Peyer's patch (tissue), 4 donors: ENCODE measurements around the gene CCDC78. TPM values are rescaled to one million over a fixed set of nuclear protein-coding genes. Genes with fewer than 3 reads are reported as not detected.

ENCODE experiments used
- DNase-seq, 3 donors: peaks; one replicate each; pipeline ENCODE4 v3.0.0-alpha.2; 2017 to 2019
- H3K27ac ChIP-seq, 4 donors: fragments of 200-600 bp; sonication (generic); one replicate each; pipeline ENCODE4 v1.5.1; 2016 to 2019
- H3K27me3 ChIP-seq, 2 donors: fragments of 200-600 bp; sonication (generic); one replicate each; pipeline ENCODE4 v1.5.1; 2019
- H3K36me3 ChIP-seq, 3 donors: fragments of 200-600 bp; sonication (generic); one replicate each; pipeline ENCODE4 v1.5.1; 2016 to 2019
- H3K4me1 ChIP-seq, 4 donors: fragments of 200-600 bp; sonication (generic); one replicate each; pipeline ENCODE4 v1.5.1; 2016 to 2019
- H3K4me3 ChIP-seq, 4 donors: fragments of 200-600 bp; sonication (generic); 1 replicate in 3 of 4; 2 replicates in 1 of 4; pipeline ENCODE4 v1.5.1; 2016 to 2019; ENCODE audit warnings: mild to moderate bottlenecking in 1 of 4
- H3K9me3 ChIP-seq, 4 donors: fragments of 200-600 bp; sonication (generic); one replicate each; pipeline ENCODE4 v1.5.1; 2016 to 2019; ENCODE audit warnings: mild to moderate bottlenecking in 1 of 4
- POLR2A ChIP-seq, 2 donors: fragments of 450-650 bp; IDR thresholded peaks; one replicate each; pipeline ENCODE4 v1.5.1; 2017; ENCODE audit warnings: antibody characterized with exemption in 2 of 2, mild to moderate bottlenecking in 2 of 2, moderate library complexity in 2 of 2
- total RNA-seq, 4 donors: library from RNA; depleted of rRNA; stranded (reverse); fragments of >200 nt; gene quantifications; one replicate each; pipeline ENCODE4 v1.1.0, GENCODE V29; 2016
- TF ChIP-seq, protein P1 (sequence below), 6 experiments: fragments of 450-650 bp in 4 of 6; fragments of 200-600 bp in 2 of 6; sonication (generic) in 1 of 6; IDR thresholded peaks; one replicate each; pipeline ENCODE4 v1.5.1; 2017 to 2019; ENCODE audit warnings: antibody characterized with exemption in 6 of 6, mild to moderate bottlenecking in 3 of 6, moderate library complexity in 1 of 6

Gene CCDC78
- total RNA-seq, 4 donors from 2014 or later = 2.1 to 13.2 (median 6.3) TPM

DNA sequence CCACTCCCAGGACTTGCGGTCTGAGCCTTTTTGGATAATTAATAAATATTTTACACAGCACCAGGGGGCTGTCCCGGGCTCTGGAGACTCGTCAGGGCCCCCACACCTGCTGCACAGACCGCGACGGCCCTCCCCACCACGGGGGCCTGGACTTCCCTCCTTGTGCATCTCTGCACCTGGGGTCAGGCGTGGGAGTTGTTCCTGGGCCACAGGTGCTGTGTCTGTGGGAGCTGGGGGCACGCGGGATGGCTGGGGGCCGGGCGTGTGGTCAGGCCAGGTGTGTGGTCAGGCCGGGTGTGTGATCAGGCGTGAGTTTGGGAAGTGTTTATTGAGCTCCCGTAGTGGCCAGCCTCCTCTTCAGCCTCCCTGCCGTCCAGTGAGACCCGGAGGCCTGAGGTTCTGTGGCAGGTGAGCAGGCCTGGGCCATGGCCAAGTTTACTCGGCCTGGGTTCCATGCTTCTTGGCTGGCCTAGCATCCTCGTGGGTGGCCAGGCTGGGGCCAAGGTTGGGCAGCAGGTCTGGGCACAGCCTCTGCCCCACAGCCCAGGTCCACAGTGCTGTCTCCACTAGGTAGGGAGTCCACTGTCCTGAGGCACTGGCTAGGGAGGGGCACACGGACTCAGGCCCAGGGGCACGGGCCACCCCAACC is 47.9 kb downstream of the CCDC78 start:
- no peak for TF ChIP-seq POLR2A (IDR thresholded peaks at IDR 0.05)
- TF ChIP-seq, protein P1, sequence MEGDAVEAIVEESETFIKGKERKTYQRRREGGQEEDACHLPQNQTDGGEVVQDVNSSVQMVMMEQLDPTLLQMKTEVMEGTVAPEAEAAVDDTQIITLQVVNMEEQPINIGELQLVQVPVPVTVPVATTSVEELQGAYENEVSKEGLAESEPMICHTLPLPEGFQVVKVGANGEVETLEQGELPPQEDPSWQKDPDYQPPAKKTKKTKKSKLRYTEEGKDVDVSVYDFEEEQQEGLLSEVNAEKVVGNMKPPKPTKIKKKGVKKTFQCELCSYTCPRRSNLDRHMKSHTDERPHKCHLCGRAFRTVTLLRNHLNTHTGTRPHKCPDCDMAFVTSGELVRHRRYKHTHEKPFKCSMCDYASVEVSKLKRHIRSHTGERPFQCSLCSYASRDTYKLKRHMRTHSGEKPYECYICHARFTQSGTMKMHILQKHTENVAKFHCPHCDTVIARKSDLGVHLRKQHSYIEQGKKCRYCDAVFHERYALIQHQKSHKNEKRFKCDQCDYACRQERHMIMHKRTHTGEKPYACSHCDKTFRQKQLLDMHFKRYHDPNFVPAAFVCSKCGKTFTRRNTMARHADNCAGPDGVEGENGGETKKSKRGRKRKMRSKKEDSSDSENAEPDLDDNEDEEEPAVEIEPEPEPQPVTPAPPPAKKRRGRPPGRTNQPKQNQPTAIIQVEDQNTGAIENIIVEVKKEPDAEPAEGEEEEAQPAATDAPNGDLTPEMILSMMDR (IDR thresholded peaks at IDR 0.05) = no peak
- DNase-seq = peak in 2 of 3 donors; percentile 69 to 72

DNA sequence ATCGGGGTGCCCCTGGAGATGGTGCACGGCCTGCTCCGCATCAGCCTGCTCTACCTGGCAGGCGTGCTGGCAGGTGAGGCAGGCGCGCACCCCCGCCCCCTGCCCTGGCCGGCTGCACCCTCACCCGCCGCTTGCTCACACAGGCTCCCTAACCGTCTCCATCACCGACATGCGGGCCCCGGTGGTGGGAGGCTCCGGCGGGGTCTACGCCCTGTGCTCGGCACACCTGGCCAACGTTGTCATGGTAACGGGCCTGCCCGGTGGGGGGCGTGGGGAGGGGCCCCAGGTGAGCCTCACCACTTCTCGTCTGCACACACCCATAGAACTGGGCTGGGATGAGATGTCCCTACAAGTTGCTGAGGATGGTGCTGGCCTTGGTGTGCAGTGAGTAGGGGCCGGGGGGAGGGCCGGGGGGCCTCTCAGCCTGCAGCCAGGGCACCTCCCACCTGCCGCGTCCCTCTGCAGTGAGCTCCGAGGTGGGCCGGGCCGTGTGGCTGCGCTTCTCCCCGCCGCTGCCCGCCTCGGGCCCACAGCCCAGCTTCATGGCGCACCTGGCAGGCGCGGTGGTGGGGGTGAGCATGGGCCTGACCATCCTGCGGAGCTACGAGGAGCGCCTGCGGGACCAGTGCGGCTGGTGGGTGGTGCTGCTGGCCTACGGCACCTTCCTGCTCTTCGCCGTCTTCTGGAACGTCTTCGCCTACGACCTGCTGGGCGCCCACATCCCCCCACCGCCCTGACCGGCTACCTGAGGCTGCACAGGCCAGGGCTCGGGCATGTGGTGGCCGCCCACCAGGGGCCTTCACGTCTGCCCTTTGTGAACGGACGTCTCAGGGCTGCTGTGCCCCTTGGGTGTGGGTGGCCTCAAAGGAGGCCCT is 48.7 kb downstream of the CCDC78 start:
- Histone ChIP-seq H3K9me3 (no peaks in the 10 kb centered on the region), H3K27me3 (no peaks in the 10 kb centered on the region), H3K4me1 (peaks cover 13 to 53% (median 34%) of the 10 kb centered on the region in 4 donors), H3K4me3 (peak overlapping the region in 1 of 4 donors; percentile 4), H3K27ac (peak overlapping the region; percentile 27 to 93 (median 44)), H3K36me3 (peaks cover 0 to 30% (median 0%) of the 10 kb centered on the region in 3 donors)
- TF ChIP-seq POLR2A (IDR thresholded peaks at IDR 0.05) = no peak
- TF ChIP-seq, protein P1 (IDR thresholded peaks at IDR 0.05) = no peak
- no peak for DNase-seq

More for the DNA sequence above, 47.9 kb downstream of the CCDC78 start:
- Histone ChIP-seq H3K9me3 (no peaks in the 10 kb centered on the region), H3K36me3 (peaks cover 0 to 30% (median 0%) of the 10 kb centered on the region in 3 donors), H3K4me3 (no peak overlapping the region), H3K27ac (peak overlapping the region in 3 of 4 donors; percentile 27 to 97 (median 93)), H3K4me1 (peaks cover 13 to 61% (median 38%) of the 10 kb centered on the region in 4 donors), H3K27me3 (no peaks in the 10 kb centered on the region)

DNA sequence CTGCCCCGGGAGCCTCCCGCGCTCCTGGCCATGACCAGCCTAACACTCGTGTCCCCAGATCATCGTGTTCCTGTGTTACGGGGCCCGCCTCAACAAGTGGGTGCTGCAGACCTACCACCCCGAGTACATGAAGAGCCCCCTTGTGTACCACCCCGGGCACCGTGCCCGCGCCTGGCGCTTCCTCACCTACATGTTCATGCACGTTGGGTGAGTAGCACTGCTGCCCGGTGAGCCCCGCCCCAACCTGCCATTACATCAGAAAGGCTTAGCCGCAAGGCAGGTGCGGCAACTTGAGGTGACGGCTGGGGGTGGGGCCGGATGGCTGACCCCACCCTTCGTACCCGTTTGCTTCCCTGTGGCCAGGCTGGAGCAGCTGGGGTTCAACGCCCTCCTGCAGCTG is 49.3 kb downstream of the CCDC78 start:
- Histone ChIP-seq H3K27ac (peak overlapping the region in 3 of 4 donors; percentile 40 to 93 (median 57)), H3K4me3 (peak overlapping the region in 2 of 4 donors; percentile 4 to 50), H3K27me3 (no peaks in the 10 kb centered on the region), H3K36me3 (peaks cover 0 to 30% (median 0%) of the 10 kb centered on the region in 3 donors), H3K4me1 (peaks cover 13 to 47% (median 34%) of the 10 kb centered on the region in 4 donors), H3K9me3 (no peaks in the 10 kb centered on the region)
- peak in 1 of 2 donors; percentile 59 for TF ChIP-seq POLR2A (IDR thresholded peaks at IDR 0.05)
- TF ChIP-seq, protein P1 (IDR thresholded peaks at IDR 0.05) = no peak
- DNase-seq = peak; percentile 65 to 94 (median 94)

DNA sequence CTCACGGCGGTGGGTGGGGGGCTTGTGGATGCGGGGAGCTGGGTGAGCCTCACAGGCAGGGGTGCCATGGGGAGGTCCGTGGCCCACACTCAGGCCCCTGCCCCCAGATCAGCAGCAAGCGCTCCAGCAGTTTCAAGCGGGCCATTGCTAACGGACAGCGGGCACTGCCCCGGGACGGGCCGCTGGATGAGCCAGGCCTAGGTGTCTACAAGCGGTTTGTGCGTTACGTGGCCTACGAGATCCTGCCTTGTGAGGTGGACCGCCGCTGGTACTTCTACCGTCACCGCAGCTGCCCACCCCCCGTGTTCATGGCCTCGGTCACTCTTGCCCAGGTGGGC is 49.7 kb downstream of the CCDC78 start:
- Histone ChIP-seq H3K4me3 (peak overlapping the region in 2 of 4 donors; percentile 50 to 64), H3K4me1 (peaks cover 13 to 44% (median 31%) of the 10 kb centered on the region in 4 donors), H3K27me3 (no peaks in the 10 kb centered on the region), H3K27ac (peak overlapping the region in 1 of 4 donors; percentile 57), H3K9me3 (no peaks in the 10 kb centered on the region), H3K36me3 (peaks cover 0 to 30% (median 0%) of the 10 kb centered on the region in 3 donors)
- TF ChIP-seq, protein P1 (IDR thresholded peaks at IDR 0.05) = no peak
- TF ChIP-seq POLR2A (IDR thresholded peaks at IDR 0.05) = no peak
- no peak for DNase-seq

DNA sequence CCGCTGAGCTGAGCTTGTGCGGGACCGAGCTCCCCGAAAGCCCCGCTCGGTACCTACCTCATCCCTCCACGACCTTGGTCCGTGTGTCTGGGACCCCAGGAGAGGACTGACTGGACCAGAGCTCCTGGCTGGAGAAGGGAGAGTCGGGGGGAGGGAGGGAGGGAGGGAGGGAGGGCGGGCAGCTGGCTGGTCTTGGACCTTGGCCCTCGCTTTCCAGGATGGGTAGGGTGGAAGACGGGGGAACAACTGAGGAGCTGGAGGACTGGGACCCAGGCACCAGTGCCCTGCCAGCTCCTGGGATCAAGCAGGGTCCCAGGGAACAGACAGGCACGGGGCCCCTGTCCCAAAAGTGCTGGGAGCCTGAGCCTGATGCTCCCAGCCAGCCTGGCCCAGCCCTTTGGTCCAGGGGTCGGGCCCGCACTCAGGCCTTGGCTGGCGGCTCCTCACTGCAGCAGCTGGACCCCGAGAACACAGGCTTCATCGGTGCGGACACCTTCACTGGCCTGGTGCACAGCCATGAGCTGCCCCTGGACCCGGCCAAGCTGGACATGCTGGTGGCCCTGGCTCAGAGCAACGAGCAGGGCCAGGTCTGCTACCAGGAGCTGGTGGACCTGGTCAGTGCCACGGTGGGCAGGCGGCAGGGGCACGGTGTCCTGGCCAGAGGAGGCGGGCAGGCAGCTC is 50.2 kb downstream of the CCDC78 start:
- no peak for TF ChIP-seq POLR2A (IDR thresholded peaks at IDR 0.05)
- TF ChIP-seq, protein P1 (IDR thresholded peaks at IDR 0.05) = no peak

More for the DNA sequence above, 50.2 kb downstream of the CCDC78 start:
- Histone ChIP-seq H3K27ac (peak overlapping the region in 1 of 4 donors; percentile 57), H3K4me1 (peaks cover 13 to 39% (median 26%) of the 10 kb centered on the region in 4 donors), H3K9me3 (no peaks in the 10 kb centered on the region), H3K36me3 (peaks cover 0 to 32% (median 0%) of the 10 kb centered on the region in 3 donors), H3K27me3 (no peaks in the 10 kb centered on the region), H3K4me3 (peak overlapping the region; percentile 15 to 64 (median 36))
- peak in 1 of 3 donors; percentile 72 for DNase-seq
